Stimulated activated naive B cell treated with anti-CD40 and anti-IgM and Interleukin-4, amounts not matched to agents 10 μg/mL and 1 μg/mL and 100 μg/mL, for 72 hours (primary cell): ENCODE measurements around the gene PARD3.
A peak's percentile ranks its signal among the peaks of the same experiment; 100 is the strongest.

Experiments used
- ATAC-seq, 2 donors: fragments of 150-1000 bp; cut with Tn5 transposase; replicated peaks; 2 replicates each; pipeline ENCODE4 v1.10.0; 2021; ENCODE audit warnings: moderate library complexity in 1 of 2
- DNase-seq: peaks from one replicate; pipeline ENCODE4 v3.0.0; 2021
- H3K27ac Mint-ChIP-seq: one replicate; pipeline ENCODE4 v1.8.0; 2022; ENCODE audit warnings: mild to moderate bottlenecking, mixed read lengths
- H3K27me3 Mint-ChIP-seq, 2 donors: one replicate each; pipeline ENCODE4 v1.8.0; 2022; ENCODE audit warnings: mixed read lengths in 2 of 2
- H3K36me3 Mint-ChIP-seq, 2 donors: one replicate each; pipeline ENCODE4 v1.8.0; 2022; ENCODE audit warnings: mixed read lengths in 2 of 2, mild to moderate bottlenecking in 1 of 2
- H3K4me1 Mint-ChIP-seq, 2 donors: one replicate each; pipeline ENCODE4 v1.8.0; 2022; ENCODE audit warnings: mixed read lengths in 2 of 2, mild to moderate bottlenecking in 1 of 2
- H3K4me3 Mint-ChIP-seq, 2 donors: one replicate each; pipeline ENCODE4 v1.8.0; 2022; ENCODE audit warnings: mild to moderate bottlenecking in 2 of 2, mixed read lengths in 2 of 2, moderate library complexity in 1 of 2
- H3K9me3 Mint-ChIP-seq, 2 donors: one replicate each; pipeline ENCODE4 v1.8.0; 2022; ENCODE audit warnings: mixed read lengths in 2 of 2, mild to moderate bottlenecking in 1 of 2

The PARD3 gene

GRCh38 chr10:34297541-34298345 is 517.4 kb downstream of the PARD3 start:
- ATAC-seq: no peak
- no peak for DNase-seq
- H3K9me3 Mint-ChIP-seq: no peaks in the 10 kb centered on the region

GRCh38 chr10:34295142-34295548 is 520.0 kb downstream of the PARD3 start:
- no peak overlapping the region for H3K4me3 Mint-ChIP-seq
- H3K27ac Mint-ChIP-seq: no peak overlapping the region
- H3K4me1 Mint-ChIP-seq: no peaks in the 10 kb centered on the region
- H3K27me3 Mint-ChIP-seq: no peaks in the 10 kb centered on the region
- ATAC-seq: no peak
- no peaks in the 10 kb centered on the region for H3K9me3 Mint-ChIP-seq
- no peaks in the 10 kb centered on the region for H3K36me3 Mint-ChIP-seq
- no peak for DNase-seq

More at GRCh38 chr10:34297541-34298345, 517.4 kb downstream of the PARD3 start:
- no peaks in the 10 kb centered on the region for H3K27me3 Mint-ChIP-seq
- H3K4me3 Mint-ChIP-seq: no peak overlapping the region
- H3K36me3 Mint-ChIP-seq: no peaks in the 10 kb centered on the region
- H3K27ac Mint-ChIP-seq: no peak overlapping the region
- H3K4me1 Mint-ChIP-seq: no peaks in the 10 kb centered on the region

GRCh38 chr10:34294137-34294536 is 521.0 kb downstream of the PARD3 start:
- Mint-ChIP-seq H3K27me3 (no peaks in the 10 kb centered on the region), H3K9me3 (no peaks in the 10 kb centered on the region), H3K27ac (no peak overlapping the region), H3K4me1 (no peaks in the 10 kb centered on the region), H3K36me3 (no peaks in the 10 kb centered on the region), H3K4me3 (no peak overlapping the region)
- ATAC-seq: no peak
- no peak for DNase-seq

- ATAC-seq: no peak
- no peak for DNase-seq
- Mint-ChIP-seq H3K4me1 (no peaks in the 10 kb centered on the region), H3K36me3 (no peaks in the 10 kb centered on the region), H3K9me3 (no peaks in the 10 kb centered on the region), H3K27me3 (no peaks in the 10 kb centered on the region), H3K4me3 (no peak overlapping the region), H3K27ac (no peak overlapping the region)
Measured at GRCh38 chr10:34292675-34293074, 522.4 kb downstream of the PARD3 start.

- H3K36me3 Mint-ChIP-seq: no peaks in the 10 kb centered on the region
- no peak overlapping the region for H3K4me3 Mint-ChIP-seq
- H3K27me3 Mint-ChIP-seq: no peaks in the 10 kb centered on the region
- no peaks in the 10 kb centered on the region for H3K4me1 Mint-ChIP-seq
- DNase-seq: no peak
- no peak overlapping the region for H3K27ac Mint-ChIP-seq
- ATAC-seq: no peak
- H3K9me3 Mint-ChIP-seq: no peaks in the 10 kb centered on the region
Measured at GRCh38 chr10:34292194-34292565, 522.9 kb downstream of the PARD3 start.

- Mint-ChIP-seq H3K4me1 (no peaks in the 10 kb centered on the region), H3K36me3 (no peaks in the 10 kb centered on the region), H3K4me3 (no peak overlapping the region), H3K27ac (no peak overlapping the region), H3K9me3 (no peaks in the 10 kb centered on the region), H3K27me3 (no peaks in the 10 kb centered on the region)
- no peak for DNase-seq
- ATAC-seq: no peak
Measured at GRCh38 chr10:34291466-34292193, 523.5 kb downstream of the PARD3 start.

- Mint-ChIP-seq H3K4me3 (no peak overlapping the region), H3K9me3 (no peaks in the 10 kb centered on the region), H3K27ac (no peak overlapping the region), H3K27me3 (no peaks in the 10 kb centered on the region), H3K36me3 (no peaks in the 10 kb centered on the region), H3K4me1 (no peaks in the 10 kb centered on the region)
- DNase-seq: no peak
- no peak for ATAC-seq
Measured at GRCh38 chr10:34290412-34291081, 524.5 kb downstream of the PARD3 start.

- H3K27ac Mint-ChIP-seq: no peak overlapping the region
- DNase-seq: no peak
- H3K4me3 Mint-ChIP-seq: no peak overlapping the region
- H3K36me3 Mint-ChIP-seq: no peaks in the 10 kb centered on the region
- no peaks in the 10 kb centered on the region for H3K9me3 Mint-ChIP-seq
- H3K27me3 Mint-ChIP-seq: no peaks in the 10 kb centered on the region
- H3K4me1 Mint-ChIP-seq: no peaks in the 10 kb centered on the region
- ATAC-seq: no peak
Measured at GRCh38 chr10:34288634-34289033, 526.5 kb downstream of the PARD3 start.

- no peaks in the 10 kb centered on the region for H3K4me1 Mint-ChIP-seq
- H3K9me3 Mint-ChIP-seq: no peaks in the 10 kb centered on the region
- ATAC-seq: peak in 1 of 2 donors; percentile 25
- no peak for DNase-seq
- H3K27ac Mint-ChIP-seq: no peak overlapping the region
- no peaks in the 10 kb centered on the region for H3K27me3 Mint-ChIP-seq
- no peak overlapping the region for H3K4me3 Mint-ChIP-seq
- H3K36me3 Mint-ChIP-seq: no peaks in the 10 kb centered on the region
Measured at GRCh38 chr10:34286136-34286739, 528.9 kb downstream of the PARD3 start.

GRCh38 chr10:34281661-34282582 is 533.2 kb downstream of the PARD3 start:
- H3K9me3 Mint-ChIP-seq: no peaks in the 10 kb centered on the region
- H3K27me3 Mint-ChIP-seq: no peaks in the 10 kb centered on the region
- no peaks in the 10 kb centered on the region for H3K4me1 Mint-ChIP-seq
- no peak for ATAC-seq
- no peak overlapping the region for H3K27ac Mint-ChIP-seq
- H3K4me3 Mint-ChIP-seq: no peak overlapping the region
- no peak for DNase-seq
- H3K36me3 Mint-ChIP-seq: no peaks in the 10 kb centered on the region

GRCh38 chr10:34280599-34281374 is 534.3 kb downstream of the PARD3 start:
- Mint-ChIP-seq H3K36me3 (no peaks in the 10 kb centered on the region), H3K4me1 (no peaks in the 10 kb centered on the region), H3K4me3 (no peak overlapping the region), H3K9me3 (no peaks in the 10 kb centered on the region), H3K27ac (no peak overlapping the region), H3K27me3 (no peaks in the 10 kb centered on the region)
- ATAC-seq: peak in 1 of 2 donors; percentile 2
- DNase-seq: no peak

- ATAC-seq: no peak
- Mint-ChIP-seq H3K9me3 (peaks cover 2 to 4% of the 10 kb centered on the region in 2 donors), H3K36me3 (no peaks in the 10 kb centered on the region), H3K4me3 (no peak overlapping the region), H3K27ac (no peak overlapping the region), H3K27me3 (no peaks in the 10 kb centered on the region), H3K4me1 (no peaks in the 10 kb centered on the region)
- no peak for DNase-seq
Measured at GRCh38 chr10:34275626-34276130, 539.4 kb downstream of the PARD3 start.

- ATAC-seq (no peak), DNase-seq (no peak)
- H3K27me3 Mint-ChIP-seq: no peaks in the 10 kb centered on the region
- H3K4me3 Mint-ChIP-seq: no peak overlapping the region
- peaks cover 2 to 4% of the 10 kb centered on the region in 2 donors for H3K9me3 Mint-ChIP-seq
- H3K36me3 Mint-ChIP-seq: no peaks in the 10 kb centered on the region
- no peaks in the 10 kb centered on the region for H3K4me1 Mint-ChIP-seq
- H3K27ac Mint-ChIP-seq: no peak overlapping the region
Measured at GRCh38 chr10:34274906-34275305, 540.2 kb downstream of the PARD3 start.
